OCI-LY7 (cell line): ENCODE results near the gene VAC14.

Experiments used
- CTCF ChIP-seq: fragments of 200-600 bp; sonication (generic); conservative IDR thresholded peaks from 2 replicates; pipeline ENCODE4 v1.5.1; 2014; ENCODE audit warnings: mild to moderate bottlenecking, antibody characterized with exemption, low read length, moderate library complexity, mixed read lengths
- EZH2phosphoT487 ChIP-seq: fragments of 200-600 bp; sonication (generic); IDR thresholded peaks from 2 replicates; pipeline ENCODE4 v1.6.1; 2018; ENCODE audit warnings: low read depth, borderline replicate concordance, mild to moderate bottlenecking, mixed run types, antibody characterized with exemption, low read length, moderate library complexity, mixed read lengths

- TF ChIP-seq CTCF, result no peak
- no peak for TF ChIP-seq EZH2phosphoT487
Observed at GRCh38 chr16:70676675-70677498, 124.1 kb downstream of the VAC14 start.
